NCI-H2196 (cell line): Measurements from ENCODE around the gene PICK1.

ENCODE experiments used
- DNase-seq: peaks from one replicate; lab custom pipeline; 2025; ENCODE audit not compliant: unreplicated experiment; lab: John Stamatoyannopoulos, UW

The PICK1 gene

GRCh38 chr22:38087855-38088254 lies 30.7 kb downstream of the PICK1 start:
- DNase-seq = no peak

GRCh38 chr22:38088629-38089473 lies 31.6 kb downstream of the PICK1 start:
- no peak for DNase-seq

GRCh38 chr22:38089474-38089851 lies 32.3 kb downstream of the PICK1 start:
- no peak for DNase-seq

- no peak for DNase-seq
Observed at GRCh38 chr22:38097058-38097457, 39.9 kb downstream of the PICK1 start.

- DNase-seq = no peak
Observed at GRCh38 chr22:38097557-38098409, 40.6 kb downstream of the PICK1 start.

GRCh38 chr22:38098410-38099249 lies 41.4 kb downstream of the PICK1 start:
- DNase-seq = no peak

- no peak for DNase-seq
Observed at GRCh38 chr22:38103641-38104040, 46.4 kb downstream of the PICK1 start.

- DNase-seq = no peak
Observed at GRCh38 chr22:38104084-38104483, 46.9 kb downstream of the PICK1 start.

- DNase-seq = no peak
Observed at GRCh38 chr22:38106814-38107578, 49.8 kb downstream of the PICK1 start.

GRCh38 chr22:38107692-38108515 lies 50.7 kb downstream of the PICK1 start:
- DNase-seq = no peak

- DNase-seq = no peak
Observed at GRCh38 chr22:38108561-38109319, 51.5 kb downstream of the PICK1 start.

GRCh38 chr22:38109371-38110001 lies 52.3 kb downstream of the PICK1 start:
- no peak for DNase-seq

GRCh38 chr22:38110008-38110862 lies 53.0 kb downstream of the PICK1 start, which contains the start of gene BAIAP2L2:
Gene BAIAP2L2 (minus strand): TSS chr22:38110684. CDS start chr22:38110525, 159 bp downstream.
- no peak for DNase-seq

GRCh38 chr22:38110863-38111852 lies 54.0 kb downstream of the PICK1 start:
- no peak for DNase-seq

GRCh38 chr22:38111925-38112355 lies 54.7 kb downstream of the PICK1 start:
- no peak for DNase-seq

- no peak for DNase-seq
Observed at GRCh38 chr22:38112381-38112780, 55.2 kb downstream of the PICK1 start.
